K562 (cell line): Measurements from ENCODE around the gene TNFSF13. TPM values are rescaled to one million over a fixed set of nuclear protein-coding genes. Genes with fewer than 3 reads are reported as not detected.

ENCODE experiments used
- ARNT ChIP-seq, 2 experiments: fragments of 450-650 bp; IDR thresholded peaks; 2 replicates each; pipeline ENCODE4 v1.6.1; 2016; ENCODE audit warnings: mild to moderate bottlenecking in 1 of 2
- BCOR ChIP-seq: fragments of 450-650 bp; IDR thresholded peaks from 2 replicates; pipeline ENCODE4 v1.6.1; 2016
- BRF2 ChIP-seq: IDR thresholded peaks from 3 replicates; pipeline ENCODE4 v1.6.1; 2011; ENCODE audit warnings: borderline replicate concordance, mild to moderate bottlenecking; ENCODE audit not compliant: insufficient read length, insufficient read depth
- CTCFL ChIP-seq: IDR thresholded peaks from 2 replicates; pipeline ENCODE4 v1.6.1; 2011; ENCODE audit warnings: borderline replicate concordance, low read depth, mild to moderate bottlenecking, moderate library complexity, low read length; ENCODE audit not compliant: insufficient read depth, poor library complexity, severe bottlenecking
- DDX20 ChIP-seq: fragments of 450-650 bp; IDR thresholded peaks from 2 replicates; pipeline ENCODE4 v1.6.1; 2016; ENCODE audit warnings: missing genetic modification characterization, low read depth, mild to moderate bottlenecking, missing compliant biosample characterization, moderate library complexity
- ETS2 ChIP-seq: IDR thresholded peaks from 2 replicates; pipeline ENCODE4 v1.6.1; 2016; ENCODE audit warnings: borderline replicate concordance, missing genetic modification characterization, mild to moderate bottlenecking, moderate library complexity, missing compliant biosample characterization; ENCODE audit not compliant: poor library complexity, severe bottlenecking
- NFXL1 ChIP-seq: fragments of 450-650 bp; formaldehyde crosslinking; IDR thresholded peaks from 2 replicates; pipeline ENCODE4 v1.4.0; 2021; ENCODE audit warnings: mild to moderate bottlenecking
- NR2C2 ChIP-seq, 2 experiments: fragments of 200-800 bp in 1 of 2; sonication (Bioruptor generic) in 1 of 2; sonication (generic) in 1 of 2; formaldehyde crosslinking in 1 of 2; IDR thresholded peaks; 2 replicates each; pipeline versions ENCODE4 v1.6.1 to v1.8.0; 2016 to 2022; ENCODE audit warnings: mild to moderate bottlenecking in 1 of 2, missing compliant biosample characterization in 1 of 2, missing genetic modification characterization in 1 of 2, missing genetic modification reagents in 1 of 2
- POLR2AphosphoS2 ChIP-seq: IDR thresholded peaks from 2 replicates; pipeline ENCODE4 v1.6.1; 2012; ENCODE audit warnings: low read length, improper control_type of control experiment
- POLR2G ChIP-seq: fragments of 200-400 bp; formaldehyde crosslinking; IDR thresholded peaks from 2 replicates; pipeline ENCODE4 v1.6.1; 2017; ENCODE audit warnings: low read depth, mild to moderate bottlenecking, antibody characterized with exemption, low read length, moderate library complexity
- PYGO2 ChIP-seq: fragments of 450-650 bp; IDR thresholded peaks from 2 replicates; pipeline ENCODE4 v1.6.1; 2016; ENCODE audit warnings: mild to moderate bottlenecking, missing genetic modification characterization, moderate library complexity, missing compliant biosample characterization
- RFX5 ChIP-seq: IDR thresholded peaks from 2 replicates; pipeline ENCODE4 v1.6.1; 2011; ENCODE audit warnings: low read depth, mild to moderate bottlenecking, improper control_type of control experiment, low read length
- SLC30A9 ChIP-seq: fragments of 250-450 bp; sonication (Bioruptor Pico); IDR thresholded peaks from 2 replicates; pipeline ENCODE4 v1.8.0; 2022; ENCODE audit warnings: mild to moderate bottlenecking, moderate library complexity
- SOX6 ChIP-seq: fragments of 450-650 bp; IDR thresholded peaks from 2 replicates; pipeline ENCODE4 v1.6.1; 2014; ENCODE audit warnings: mild to moderate bottlenecking
- TGIF2 ChIP-seq: sonication (generic); formaldehyde crosslinking; IDR thresholded peaks from 2 replicates; pipeline ENCODE4 v1.8.1; 2022; ENCODE audit warnings: mild to moderate bottlenecking, missing genetic modification reagents, moderate library complexity
- U2AF2 ChIP-seq: fragments of 200-400 bp; formaldehyde crosslinking; optimal IDR thresholded peaks from 2 replicates; pipeline ENCODE3; 2017; ENCODE audit warnings: low read depth, mild to moderate bottlenecking, low read length
- ZNF695 ChIP-seq: fragments of 450-650 bp; formaldehyde crosslinking; IDR thresholded peaks from 2 replicates; pipeline ENCODE4 v1.4.0; 2020; ENCODE audit warnings: mild to moderate bottlenecking, moderate library complexity
- polyA plus RNA-seq, 8 experiments: library from polyadenylated mRNA; depleted of rRNA in 4 of 8; stranded (reverse) in 5 of 8; unstranded in 3 of 8; fragments of >200 nt; fragmentation: Nextera tagmentation in 2 of 8; fragmentation: Illumina TruSeq in 1 of 8; extraction: Ambion mirVana in 2 of 8; extraction: Trizol in 1 of 8; gene quantifications; 2 replicates each; pipeline versions ENCODE4 v1.2.1 to v1.2.3, GENCODE V29; 2011 to 2014; ENCODE audit warnings: inconsistent platforms in 1 of 8, missing spikeins in 1 of 8
- total RNA-seq, 7 experiments: library from RNA; depleted of rRNA in 6 of 7; stranded (reverse); fragments of >200 nt in 6 of 7; fragmentation: Illumina TruSeq in 2 of 7; extraction: Trizol in 2 of 7; gene quantifications; 2 replicates each; pipeline versions ENCODE4 v1.2.1 to v1.2.3, GENCODE V29; 2011 to 2021; ENCODE audit warnings: low replicate concordance in 1 of 7
- TF ChIP-seq, protein P1 (sequence below): fragments of 450-650 bp; formaldehyde crosslinking; IDR thresholded peaks from 2 replicates; pipeline ENCODE4 v1.4.0; 2020; ENCODE audit warnings: mild to moderate bottlenecking, moderate library complexity
- TF ChIP-seq, protein P2 (sequence below): sonication (generic); formaldehyde crosslinking; IDR thresholded peaks from 2 replicates; pipeline ENCODE4 v1.8.0; 2022; ENCODE audit warnings: mild to moderate bottlenecking, missing genetic modification reagents
- TF ChIP-seq, protein P3 (sequence below): fragments of 450-650 bp; IDR thresholded peaks from 2 replicates; pipeline ENCODE4 v1.6.1; 2014; ENCODE audit warnings: low read depth, mild to moderate bottlenecking, moderate library complexity, borderline replicate concordance

Gene TNFSF13
- total and polyA plus RNA-seq, 9 of the 15 experiments (the other 6 are each of a cell fraction or from before 2014, with no cell fraction given): 0.04 to 0.51 (median 0.19) TPM; not detected in 1

DNA sequence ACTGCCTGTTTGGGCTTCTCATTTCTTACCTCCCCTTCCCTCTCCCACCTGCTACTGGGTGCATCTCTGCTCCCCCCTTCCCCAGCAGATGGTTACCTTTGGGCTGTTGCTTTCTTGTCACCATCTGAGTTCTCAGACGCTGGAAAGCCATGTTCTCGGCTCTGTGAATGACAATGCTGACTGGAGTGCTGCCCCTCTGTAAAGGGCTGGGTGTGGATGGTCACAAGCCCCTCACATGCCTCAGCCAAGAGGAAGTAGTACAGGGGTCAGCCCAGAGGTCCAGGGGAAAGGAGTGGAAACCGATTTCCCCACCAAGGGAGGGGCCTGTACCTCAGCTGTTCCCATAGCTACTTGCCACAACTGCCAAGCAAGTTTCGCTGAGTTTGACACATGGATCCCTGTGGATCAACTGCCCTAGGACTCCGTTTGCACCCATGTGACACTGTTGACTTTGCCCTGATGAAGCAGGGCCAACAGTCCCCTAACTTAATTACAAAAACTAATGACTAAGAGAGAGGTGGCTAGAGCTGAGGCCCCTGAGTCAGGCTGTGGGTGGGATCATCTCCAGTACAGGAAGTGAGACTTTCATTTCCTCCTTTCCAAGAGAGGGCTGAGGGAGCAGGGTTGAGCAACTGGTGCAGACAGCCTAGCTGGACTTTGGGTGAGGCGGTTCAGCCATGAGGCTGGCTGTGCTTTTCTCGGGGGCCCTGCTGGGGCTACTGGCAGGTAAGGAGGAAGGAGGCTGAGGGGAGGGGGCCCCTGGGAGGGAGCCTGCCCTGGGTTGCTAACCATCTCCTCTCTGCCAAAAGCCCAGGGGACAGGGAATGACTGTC, 20.7 kb downstream of the TNFSF13 start, which contains the start of gene CD68 (continued):
- TF ChIP-seq BRF2: no peak
- TF ChIP-seq ZNF695: no peak
- peak; percentile 84 for TF ChIP-seq POLR2G
- TF ChIP-seq NR2C2 (CRISPR knock-in tag; IDR thresholded peaks at IDR 0.05): no peak
- 0 out of 2 replicates have a peak, but pooled peaks have one; percentile 42 for TF ChIP-seq NR2C2 (tag; IDR thresholded peaks at IDR 0.05)
- TF ChIP-seq SOX6: no peak
- no peak for TF ChIP-seq ETS2
- no peak for TF ChIP-seq U2AF2
- no peak for TF ChIP-seq NFXL1
- no peak for TF ChIP-seq RFX5
- TF ChIP-seq DDX20 (tag): no peak
- peak; percentile 100 for TF ChIP-seq POLR2AphosphoS2
- TF ChIP-seq, protein P1, sequence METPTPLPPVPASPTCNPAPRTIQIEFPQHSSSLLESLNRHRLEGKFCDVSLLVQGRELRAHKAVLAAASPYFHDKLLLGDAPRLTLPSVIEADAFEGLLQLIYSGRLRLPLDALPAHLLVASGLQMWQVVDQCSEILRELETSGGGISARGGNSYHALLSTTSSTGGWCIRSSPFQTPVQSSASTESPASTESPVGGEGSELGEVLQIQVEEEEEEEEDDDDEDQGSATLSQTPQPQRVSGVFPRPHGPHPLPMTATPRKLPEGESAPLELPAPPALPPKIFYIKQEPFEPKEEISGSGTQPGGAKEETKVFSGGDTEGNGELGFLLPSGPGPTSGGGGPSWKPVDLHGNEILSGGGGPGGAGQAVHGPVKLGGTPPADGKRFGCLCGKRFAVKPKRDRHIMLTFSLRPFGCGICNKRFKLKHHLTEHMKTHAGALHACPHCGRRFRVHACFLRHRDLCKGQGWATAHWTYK (CRISPR knock-in tag): 0 out of 2 replicates have a peak, but pooled peaks have one; percentile 37
- no peak for TF ChIP-seq SLC30A9
- no peak for TF ChIP-seq BCOR
- no peak for TF ChIP-seq ARNT (IDR thresholded peaks at IDR 0.05)
- TF ChIP-seq, protein P2, sequence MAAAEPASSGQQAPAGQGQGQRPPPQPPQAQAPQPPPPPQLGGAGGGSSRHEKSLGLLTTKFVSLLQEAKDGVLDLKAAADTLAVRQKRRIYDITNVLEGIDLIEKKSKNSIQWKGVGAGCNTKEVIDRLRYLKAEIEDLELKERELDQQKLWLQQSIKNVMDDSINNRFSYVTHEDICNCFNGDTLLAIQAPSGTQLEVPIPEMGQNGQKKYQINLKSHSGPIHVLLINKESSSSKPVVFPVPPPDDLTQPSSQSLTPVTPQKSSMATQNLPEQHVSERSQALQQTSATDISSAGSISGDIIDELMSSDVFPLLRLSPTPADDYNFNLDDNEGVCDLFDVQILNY: no peak
- TF ChIP-seq, protein P3, sequence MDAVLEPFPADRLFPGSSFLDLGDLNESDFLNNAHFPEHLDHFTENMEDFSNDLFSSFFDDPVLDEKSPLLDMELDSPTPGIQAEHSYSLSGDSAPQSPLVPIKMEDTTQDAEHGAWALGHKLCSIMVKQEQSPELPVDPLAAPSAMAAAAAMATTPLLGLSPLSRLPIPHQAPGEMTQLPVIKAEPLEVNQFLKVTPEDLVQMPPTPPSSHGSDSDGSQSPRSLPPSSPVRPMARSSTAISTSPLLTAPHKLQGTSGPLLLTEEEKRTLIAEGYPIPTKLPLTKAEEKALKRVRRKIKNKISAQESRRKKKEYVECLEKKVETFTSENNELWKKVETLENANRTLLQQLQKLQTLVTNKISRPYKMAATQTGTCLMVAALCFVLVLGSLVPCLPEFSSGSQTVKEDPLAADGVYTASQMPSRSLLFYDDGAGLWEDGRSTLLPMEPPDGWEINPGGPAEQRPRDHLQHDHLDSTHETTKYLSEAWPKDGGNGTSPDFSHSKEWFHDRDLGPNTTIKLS: no peak
- no peak for TF ChIP-seq PYGO2 (tag)
- no peak for TF ChIP-seq CTCFL
- TF ChIP-seq TGIF2 (CRISPR knock-in tag): no peak
